Endothelial cell of umbilical vein (primary cell): Measurements from ENCODE around the gene PSME4. TPM values are rescaled to one million over a fixed set of nuclear protein-coding genes. Genes with fewer than 3 reads are reported as not detected.

ENCODE experiments used
- BruUV-seq: library from RNA; stranded (reverse); fragments of 400-500 nt; replicated peaks from 2 replicates; lab custom pipeline; 2021; lab: Mats Ljungman, UMichigan
- CTCF ChIA-PET: fragments of 300-600, 350-600 bp; sonication (Branson Sonifier 250); formaldehyde crosslinking; loops from one replicate; lab custom pipeline; 2021; ENCODE audit warnings: antibody characterized with exemption, inconsistent platforms; lab: Charles Lee
- POLR2A ChIA-PET: fragments of 300-600, 350-600 bp; sonication (Branson Sonifier 250); formaldehyde crosslinking; loops from one replicate; lab custom pipeline; 2021; ENCODE audit warnings: antibody characterized with exemption, inconsistent platforms; lab: Charles Lee
- DNase-seq: peaks from one replicate; pipeline ENCODE4 v3.0.0-alpha.2; 2011; ENCODE audit warnings: low read depth, low spot score
- FAIRE-seq: peaks from 2 replicates; lab custom pipeline; 2011; peaks lifted over from hg19 to GRCh38; lab: Jason Lieb, UNC
- H2AFZ ChIP-seq: 2 replicates; pipeline ENCODE4 v1.6.0; 2012; ENCODE audit warnings: low read depth, low read length, control low read depth, inconsistent platforms
- H3K27ac ChIP-seq: 2 replicates; pipeline ENCODE4 v1.5.1; 2011; ENCODE audit warnings: low read depth, mild to moderate bottlenecking, control low read depth, low read length, moderate library complexity; ENCODE audit not compliant: insufficient read depth
- H3K27me3 ChIP-seq, 2 experiments: 2 replicates each; pipeline versions ENCODE4 v1.6.0 to v1.6.1; 2011; ENCODE audit warnings: low read length in 2 of 2, mixed read lengths in 1 of 2; ENCODE audit not compliant: control insufficient read depth in 2 of 2, insufficient read depth in 2 of 2
- H3K36me3 ChIP-seq, 2 experiments: 2 replicates in 1 of 2; 3 replicates in 1 of 2; pipeline ENCODE4 v1.5.1; 2011; ENCODE audit warnings: low read length in 2 of 2, mild to moderate bottlenecking in 1 of 2, moderate library complexity in 1 of 2; ENCODE audit not compliant: control insufficient read depth in 2 of 2, insufficient read depth in 2 of 2; ENCODE audit errors: extremely low read depth in 1 of 2
- H3K4me1 ChIP-seq: 3 replicates; pipeline ENCODE4 v1.5.1; 2011; ENCODE audit warnings: mild to moderate bottlenecking, low read length; ENCODE audit not compliant: control insufficient read depth, insufficient read depth; ENCODE audit errors: extremely low read depth
- H3K4me2 ChIP-seq: 2 replicates; pipeline ENCODE4 v1.6.1; 2011; ENCODE audit warnings: low read length, control low read depth, mixed read lengths; ENCODE audit not compliant: insufficient read depth
- H3K4me3 ChIP-seq, 3 experiments: fragments of 200-600 bp in 1 of 3; sonication (generic), shearing (Covaris generic) in 1 of 3; replicated peaks in 1 of 3; 2 replicates each; pipeline ENCODE4 v1.5.1; 2011 to 2016; ENCODE audit warnings: control low read depth in 3 of 3, low read length in 3 of 3, mild to moderate bottlenecking in 2 of 3, inconsistent platforms in 1 of 3, low read depth in 1 of 3, moderate library complexity in 1 of 3; ENCODE audit not compliant: insufficient read depth in 1 of 3
- H3K79me2 ChIP-seq: 2 replicates; pipeline ENCODE4 v1.6.0; 2012; ENCODE audit warnings: low read length, inconsistent platforms; ENCODE audit not compliant: control insufficient read depth, insufficient read depth
- H3K9ac ChIP-seq: replicated peaks from 2 replicates; pipeline ENCODE3; 2011; ENCODE audit warnings: low read length, control low read depth; ENCODE audit not compliant: insufficient read depth; ENCODE audit errors: extremely low read depth
- H3K9me1 ChIP-seq: replicated peaks from 3 replicates; pipeline ENCODE4 v1.6.0; 2011; ENCODE audit warnings: mild to moderate bottlenecking, low read length; ENCODE audit not compliant: control insufficient read depth, insufficient read depth; ENCODE audit errors: extremely low read depth
- H3K9me3 ChIP-seq: replicated peaks from 2 replicates; pipeline ENCODE4 v1.5.1; 2012; ENCODE audit warnings: low read length, inconsistent platforms; ENCODE audit not compliant: control insufficient read depth, insufficient read depth
- H4K20me1 ChIP-seq: replicated peaks from 2 replicates; pipeline ENCODE3; 2011; ENCODE audit warnings: mild to moderate bottlenecking, low read length; ENCODE audit not compliant: control insufficient read depth, insufficient read depth; ENCODE audit errors: extremely low read depth
- CTCF ChIP-seq, 2 donors: IDR thresholded peaks; 1 replicate in 1 of 2; 2 replicates in 1 of 2; pipeline ENCODE4 v1.5.1; 2011; ENCODE audit warnings: low read length in 2 of 2, mild to moderate bottlenecking in 2 of 2, moderate library complexity in 2 of 2, control low read depth in 1 of 2, inconsistent platforms in 1 of 2, low read depth in 1 of 2; ENCODE audit not compliant: insufficient read depth in 1 of 2; ENCODE audit errors: extremely low read depth in 1 of 2
- EZH2 ChIP-seq: IDR thresholded peaks from 2 replicates; pipeline ENCODE4 v1.6.1; 2012; ENCODE audit warnings: borderline replicate concordance, low read depth, mild to moderate bottlenecking, moderate library complexity, low read length, inconsistent platforms; ENCODE audit not compliant: severe bottlenecking
- FOS ChIP-seq: IDR thresholded peaks from 2 replicates; pipeline ENCODE4 v1.6.1; 2011; ENCODE audit warnings: mild to moderate bottlenecking, low read length, moderate library complexity, borderline replicate concordance; ENCODE audit not compliant: insufficient read depth
- GATA2 ChIP-seq: IDR thresholded peaks from 2 replicates; pipeline ENCODE4 v1.7.0; 2011; ENCODE audit warnings: low read depth, mild to moderate bottlenecking, moderate library complexity, mixed read lengths, low read length; ENCODE audit not compliant: insufficient read length, insufficient read depth
- JUN ChIP-seq: IDR thresholded peaks from 2 replicates; pipeline ENCODE4 v1.6.1; 2011; ENCODE audit warnings: borderline replicate concordance, low read depth; ENCODE audit not compliant: insufficient read length, insufficient read depth
- MAX ChIP-seq: IDR thresholded peaks from 2 replicates; pipeline ENCODE4 v1.6.1; 2011; ENCODE audit not compliant: insufficient read depth, insufficient read length
- MYC ChIP-seq: IDR thresholded peaks from one replicate; pipeline ENCODE4 v1.6.1; 2011; ENCODE audit warnings: mild to moderate bottlenecking, low read depth, low read length
- POLR2A ChIP-seq: IDR thresholded peaks from 2 replicates; pipeline ENCODE4 v1.6.1; 2012; ENCODE audit warnings: low read depth, mild to moderate bottlenecking, control low read depth, low read length
- POLR2AphosphoS5 ChIP-seq: IDR thresholded peaks from 2 replicates; pipeline ENCODE4 v1.6.1; 2012; ENCODE audit warnings: low read depth, mild to moderate bottlenecking, control low read depth, low read length, moderate library complexity; ENCODE audit not compliant: insufficient read depth
- dilution Hi-C: fragments of 300-500 bp; cut with MboI; formaldehyde crosslinking; loops from one replicate; pipeline ENCODE4 v1.15.0; 2019; ENCODE audit warnings: low sequenced_read_pairs; ENCODE audit not compliant: extremely low pct_ligation_motif_present
- intact Hi-C: fragments of 100-400 bp; cut with micrococcal nuclease; formaldehyde crosslinking; loops from one replicate; pipeline ENCODE4 v1.10.0; 2022
- polyA plus RNA-seq, 4 experiments: library from polyadenylated mRNA; depleted of rRNA in 3 of 4; stranded (reverse) in 3 of 4; unstranded in 1 of 4; fragments of >200 nt; gene quantifications; 2 replicates each; pipeline versions ENCODE4 v1.2.1 to v1.2.3, GENCODE V29; 2011 to 2012; ENCODE audit warnings: missing spikeins in 1 of 4
- total RNA-seq: library from RNA; stranded (reverse); gene quantifications from 2 replicates; pipeline ENCODE4 v1.2.3, GENCODE V29; 2021

The PSME4 gene
- total and polyA plus RNA-seq, 2 donors (not counting 3 experiments of a cell fraction or from before 2014, with no cell fraction given) = 24.7 to 82.6 TPM

GRCh38 chr2:53821810-53822209, 149.0 kb downstream of the PSME4 start:
- no peaks in the 10 kb centered on the region for H3K9me1 ChIP-seq
- dilution Hi-C loops = no loop called here
- intact Hi-C loops = no loop called here
- H3K27me3 ChIP-seq = no peaks in the 10 kb centered on the region
- no peaks in the 10 kb centered on the region for H3K4me1 ChIP-seq
- TF ChIP-seq POLR2A = no peak
- TF ChIP-seq CTCF (IDR thresholded peaks at IDR 0.05; ENCODE audit: extremely low read depth in 1 of 2, insufficient read depth in 1 of 2, low read depth in 1 of 2, low read length in 2 of 2) = no peak
- TF ChIP-seq MYC = no peak
- no peak for TF ChIP-seq EZH2
- TF ChIP-seq FOS = no peak
- TF ChIP-seq JUN = no peak
- ChIA-PET POLR2A (no interaction called here), CTCF (interaction anchor here (0.5 kb wide), 1 partner anchor 15 kb away, joined by 3 read pairs; no protein-coding TSS in a partner anchor)
- no peak overlapping the region for H3K9ac ChIP-seq
- no peak overlapping the region for H3K4me3 ChIP-seq
- FAIRE-seq (no peak), DNase-seq (no peak)
- no peaks in the 10 kb centered on the region for H3K79me2 ChIP-seq
- H3K36me3 ChIP-seq = peaks cover 4 to 7% of the 10 kb centered on the region in 2 experiments
- no TSS peak for BruUV-seq
- H3K27ac ChIP-seq = no peak overlapping the region
- H3K9me3 ChIP-seq = no peaks in the 10 kb centered on the region
- H4K20me1 ChIP-seq = no peaks in the 10 kb centered on the region
- H2AFZ ChIP-seq = no peak overlapping the region
- no peak overlapping the region for H3K4me2 ChIP-seq

GRCh38 chr2:53820711-53821110, 150.1 kb downstream of the PSME4 start:
- DNase-seq = no peak
- no peaks in the 10 kb centered on the region for H3K79me2 ChIP-seq
- H3K9me3 ChIP-seq = no peaks in the 10 kb centered on the region
- no peaks in the 10 kb centered on the region for H3K9me1 ChIP-seq
- no peak overlapping the region for H3K4me2 ChIP-seq
- H3K27me3 ChIP-seq = no peaks in the 10 kb centered on the region
- H3K9ac ChIP-seq = no peak overlapping the region
- dilution Hi-C loops = no loop called here
- no peak overlapping the region for H3K4me3 ChIP-seq
- H3K36me3 ChIP-seq = peaks cover 4 to 7% of the 10 kb centered on the region in 2 experiments
- CTCF ChIA-PET = interaction anchor here (0.9 kb wide), 1 partner anchor 41 kb away, joined by 3 read pairs; no protein-coding TSS in a partner anchor
- no peak overlapping the region for H2AFZ ChIP-seq
- H4K20me1 ChIP-seq = no peaks in the 10 kb centered on the region
- intact Hi-C loops = no loop called here
- H3K27ac ChIP-seq = no peak overlapping the region
- no TSS peak for BruUV-seq
- no peak for TF ChIP-seq EZH2
- no peak for TF ChIP-seq FOS
- no peak for TF ChIP-seq GATA2
- no peak for TF ChIP-seq MYC
- no peak for TF ChIP-seq JUN
- TF ChIP-seq POLR2A = no peak
- TF ChIP-seq POLR2AphosphoS5 = no peak
- no peak for TF ChIP-seq MAX
- no peak for FAIRE-seq
- no peaks in the 10 kb centered on the region for H3K4me1 ChIP-seq
- POLR2A ChIA-PET = no interaction called here
